Sigmoid colon (tissue), 4 donors: ENCODE measurements around the gene EZR.

Experiments used
- CTCF ChIP-seq, 4 experiments: fragments of 450-650 bp in 3 of 4; fragments of 200-600 bp in 1 of 4; IDR thresholded peaks; one replicate each; pipeline ENCODE4 v1.5.1; 2016 to 2019; ENCODE audit warnings: antibody characterized with exemption in 4 of 4, mild to moderate bottlenecking in 3 of 4, moderate library complexity in 2 of 4
- EP300 ChIP-seq, 4 donors: sonication (generic); formaldehyde crosslinking; IDR thresholded peaks; one replicate each; pipeline ENCODE4 v1.6.1; 2017; ENCODE audit warnings: antibody characterized with exemption in 4 of 4
- POLR2A ChIP-seq, 2 donors: fragments of 450-650 bp; IDR thresholded peaks; one replicate each; pipeline ENCODE4 v1.6.1; 2016; ENCODE audit warnings: antibody characterized with exemption in 2 of 2, mild to moderate bottlenecking in 2 of 2, moderate library complexity in 2 of 2
- POLR2AphosphoS5 ChIP-seq, 4 donors: sonication (generic); formaldehyde crosslinking; IDR thresholded peaks; one replicate each; pipeline ENCODE4 v1.6.1; 2017; ENCODE audit warnings: antibody characterized with exemption in 4 of 4

GRCh38 chr6:158841358-158841757 lies 22.2 kb upstream of the EZR start:
- TF ChIP-seq CTCF (IDR thresholded peaks at IDR 0.05) (no peak), POLR2AphosphoS5 (IDR thresholded peaks at IDR 0.05) (no peak), EP300 (IDR thresholded peaks at IDR 0.05) (no peak), POLR2A (IDR thresholded peaks at IDR 0.05) (no peak)
